PC-3 (cell line): ENCODE data around the gene TACC2.

Experiments
- EZH2 ChIP-seq: fragments of 300-600 bp; sonication (generic); IDR thresholded peaks from one replicate; pipeline ENCODE4 v1.6.1; 2017; ENCODE audit warnings: antibody characterized with exemption, mild to moderate bottlenecking, low read length; ENCODE audit not compliant: unreplicated experiment
- EZH2phosphoT487 ChIP-seq: fragments of 300-600 bp; sonication (generic); IDR thresholded peaks from 2 replicates; pipeline ENCODE4 v1.6.1; 2018; ENCODE audit warnings: mild to moderate bottlenecking, antibody characterized with exemption, low read length, borderline replicate concordance
- TF ChIP-seq, protein P1 (sequence below): fragments of 300-600 bp; sonication (generic); conservative IDR thresholded peaks from 2 replicates; pipeline ENCODE4 v1.5.1; 2017; ENCODE audit warnings: antibody characterized with exemption, low read depth, mild to moderate bottlenecking, low read length

DNA sequence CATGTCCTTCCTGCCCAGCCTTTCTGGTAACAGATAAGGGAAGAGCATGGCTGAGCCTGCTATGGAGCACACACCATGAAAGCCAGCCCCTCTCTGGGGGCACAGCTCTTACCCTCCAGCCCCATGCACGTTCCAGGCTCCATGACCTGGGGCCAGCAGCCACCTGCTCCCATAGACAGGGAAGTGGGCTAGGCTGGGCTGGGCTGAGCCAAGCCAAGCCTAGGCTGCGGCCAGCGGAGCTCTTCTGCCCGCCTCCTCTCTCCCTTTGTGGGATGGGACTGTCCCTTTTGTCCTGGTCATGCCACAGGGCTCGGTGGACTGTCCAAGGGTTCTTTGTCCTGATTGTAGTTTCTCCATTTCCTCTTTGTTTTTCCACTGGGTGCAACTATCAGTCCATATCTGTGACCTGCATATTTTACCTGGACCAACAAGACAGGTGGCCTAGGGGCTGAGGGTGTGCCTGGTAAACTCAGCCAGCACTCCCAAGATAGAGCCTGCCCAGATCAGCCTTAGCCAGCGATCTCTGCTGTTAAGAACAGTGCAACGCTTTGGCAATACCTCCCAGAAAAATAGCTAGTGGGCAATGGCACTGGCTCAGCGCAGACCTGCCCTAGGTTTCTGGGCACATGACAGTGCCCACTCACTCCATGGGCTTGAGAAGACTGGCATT lies 184.9 kb downstream of the TACC2 start:
- TF ChIP-seq, protein P1, sequence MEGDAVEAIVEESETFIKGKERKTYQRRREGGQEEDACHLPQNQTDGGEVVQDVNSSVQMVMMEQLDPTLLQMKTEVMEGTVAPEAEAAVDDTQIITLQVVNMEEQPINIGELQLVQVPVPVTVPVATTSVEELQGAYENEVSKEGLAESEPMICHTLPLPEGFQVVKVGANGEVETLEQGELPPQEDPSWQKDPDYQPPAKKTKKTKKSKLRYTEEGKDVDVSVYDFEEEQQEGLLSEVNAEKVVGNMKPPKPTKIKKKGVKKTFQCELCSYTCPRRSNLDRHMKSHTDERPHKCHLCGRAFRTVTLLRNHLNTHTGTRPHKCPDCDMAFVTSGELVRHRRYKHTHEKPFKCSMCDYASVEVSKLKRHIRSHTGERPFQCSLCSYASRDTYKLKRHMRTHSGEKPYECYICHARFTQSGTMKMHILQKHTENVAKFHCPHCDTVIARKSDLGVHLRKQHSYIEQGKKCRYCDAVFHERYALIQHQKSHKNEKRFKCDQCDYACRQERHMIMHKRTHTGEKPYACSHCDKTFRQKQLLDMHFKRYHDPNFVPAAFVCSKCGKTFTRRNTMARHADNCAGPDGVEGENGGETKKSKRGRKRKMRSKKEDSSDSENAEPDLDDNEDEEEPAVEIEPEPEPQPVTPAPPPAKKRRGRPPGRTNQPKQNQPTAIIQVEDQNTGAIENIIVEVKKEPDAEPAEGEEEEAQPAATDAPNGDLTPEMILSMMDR, result no peak
- no peak for TF ChIP-seq EZH2
- no peak for TF ChIP-seq EZH2phosphoT487
